ENCODE results near the gene TM4SF20. TPM values are rescaled to one million over a fixed set of nuclear protein-coding genes. Genes with fewer than 3 reads are reported as not detected.
A peak's percentile ranks its signal among the peaks of the same experiment; 100 is the strongest.
"Not testable (repeated sequence)": the region's sequence is repeated elsewhere in the genome, so short reads cannot be mapped to it uniquely, and the experiment has no call there.

TM4SF20 gene
- total RNA-seq, 2 experiments from 2014 or later, result not detected

- ATAC-seq, result no peak
- H3K9me3 Mint-ChIP-seq (ENCODE audit: low read depth), result no peaks in the 10 kb centered on the region
- no peaks in the 10 kb centered on the region for H3K36me3 Mint-ChIP-seq
- peaks cover 6% of the 10 kb centered on the region for H3K27me3 Mint-ChIP-seq
- no peak overlapping the region for H3K27ac Mint-ChIP-seq
- no peak overlapping the region for H3K4me3 Mint-ChIP-seq
- no peak for DNase-seq
- H3K4me1 Mint-ChIP-seq, result peaks cover 5% of the 10 kb centered on the region
- CTCF ChIA-PET, result no interaction called here
Observed at GRCh38 chr2:227389231-227389630, 10.1 kb upstream of the TM4SF20 start.

DNA sequence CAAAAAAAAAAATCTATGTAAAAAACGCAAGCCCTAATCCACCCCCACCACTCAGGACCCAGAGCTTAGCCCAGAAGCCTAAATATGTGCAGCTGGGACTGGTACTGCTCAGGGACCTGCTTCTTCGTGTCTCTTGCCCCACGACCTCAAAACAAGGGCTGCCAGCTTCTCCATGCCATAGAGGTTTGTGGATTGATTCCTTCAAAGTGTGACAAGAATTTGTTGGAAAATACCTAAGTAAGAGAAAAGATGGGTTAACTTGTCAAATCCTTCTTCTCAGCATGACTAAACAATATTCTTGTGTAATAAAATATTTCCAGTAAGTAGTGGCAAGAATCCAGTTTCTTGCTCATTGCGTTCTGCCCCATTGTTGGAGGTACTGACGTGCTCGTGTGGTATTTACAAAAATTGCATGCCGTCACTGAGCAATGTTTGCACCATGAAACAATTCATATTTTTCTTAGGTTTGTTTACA, 9.5 kb upstream of the TM4SF20 start:
- CTCF ChIA-PET, result interaction anchor here (0.8 kb wide), 1 partner anchor 306 kb away, joined by 3 read pairs; no protein-coding TSS in a partner anchor
- DNase-seq (no peak), ATAC-seq (no peak)
- H3K27me3 Mint-ChIP-seq, result peaks cover 8% of the 10 kb centered on the region
- H3K4me3 Mint-ChIP-seq, result no peak overlapping the region
- H3K9me3 Mint-ChIP-seq (ENCODE audit: low read depth), result no peaks in the 10 kb centered on the region
- no peaks in the 10 kb centered on the region for H3K36me3 Mint-ChIP-seq
- H3K27ac Mint-ChIP-seq, result no peak overlapping the region
- peaks cover 5% of the 10 kb centered on the region for H3K4me1 Mint-ChIP-seq

DNA sequence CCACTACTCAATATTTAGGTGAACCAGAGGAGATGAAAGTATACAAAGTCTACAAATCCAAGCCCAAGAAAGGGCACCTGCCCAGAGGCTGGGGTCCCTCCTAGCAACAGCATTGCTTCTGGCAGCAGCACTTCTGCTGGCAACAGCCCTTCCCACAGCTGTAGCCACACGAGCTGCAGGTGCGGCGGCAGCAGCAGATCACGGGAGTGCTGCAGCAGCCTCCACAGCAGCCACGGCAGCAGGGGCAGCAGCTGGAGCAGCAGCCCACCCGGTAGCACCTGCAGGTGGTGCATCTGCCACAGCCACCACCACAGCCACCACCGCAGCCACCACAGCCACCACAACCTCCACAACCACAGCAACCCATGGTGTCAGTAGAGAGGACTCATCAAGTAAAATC, 8.5 kb upstream of the TM4SF20 start, which contains the start of gene SCYGR1:
Gene SCYGR1, minus strand, starts transcription at position 367 of the 400 bp plus-strand sequence. Its CDS starts 0 bp downstream, at position 367.
- not testable (repeated sequence) for H3K27ac Mint-ChIP-seq; H3K27me3 Mint-ChIP-seq; DNase-seq; ATAC-seq; H3K4me3 Mint-ChIP-seq; H3K36me3 Mint-ChIP-seq; H3K9me3 Mint-ChIP-seq (ENCODE audit: low read depth); H3K4me1 Mint-ChIP-seq
- CTCF ChIA-PET, result interaction anchor here (1.5 kb wide), 1 partner anchor 149 kb away, joined by 5 read pairs; no protein-coding TSS in a partner anchor

DNA sequence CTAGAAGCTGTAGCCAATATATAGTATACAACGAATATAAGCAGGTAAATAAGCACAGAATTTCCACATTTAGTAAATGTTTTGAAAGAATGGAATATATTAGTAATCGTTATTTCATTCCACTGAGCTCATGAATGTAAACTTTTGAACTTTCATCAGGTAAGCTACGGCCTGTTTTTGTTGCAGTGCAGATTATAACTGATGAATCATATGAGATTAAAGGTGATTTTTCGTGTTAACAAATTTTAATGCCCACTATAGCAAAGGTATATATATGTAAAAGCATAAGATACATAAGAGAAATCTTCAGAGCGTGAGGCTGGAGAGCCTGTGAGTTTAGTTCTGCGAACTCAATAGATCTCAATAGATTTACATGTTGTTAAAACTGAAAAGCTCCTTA, 7.5 kb upstream of the TM4SF20 start:
- DNase-seq (no peak), ATAC-seq (no peak)
- CTCF ChIA-PET, result interaction anchor here (1.5 kb wide), 1 partner anchor 149 kb away, joined by 5 read pairs; no protein-coding TSS in a partner anchor
- Mint-ChIP-seq H3K27ac (no peak overlapping the region), H3K36me3 (no peaks in the 10 kb centered on the region), H3K9me3 (ENCODE audit: low read depth) (no peaks in the 10 kb centered on the region), H3K4me1 (peaks cover 5% of the 10 kb centered on the region), H3K4me3 (no peak overlapping the region), H3K27me3 (peaks cover 16% of the 10 kb centered on the region)

GRCh38 chr2:227383686-227384085, 4.6 kb upstream of the TM4SF20 start:
- DNase-seq, result no peak
- no peak for ATAC-seq
- H3K4me3 Mint-ChIP-seq, result no peak overlapping the region
- H3K36me3 Mint-ChIP-seq, result no peaks in the 10 kb centered on the region
- CTCF ChIA-PET, result no interaction called here
- peaks cover 21% of the 10 kb centered on the region for H3K27me3 Mint-ChIP-seq
- H3K9me3 Mint-ChIP-seq (ENCODE audit: low read depth), result no peaks in the 10 kb centered on the region
- no peak overlapping the region for H3K27ac Mint-ChIP-seq
- peaks cover 5% of the 10 kb centered on the region for H3K4me1 Mint-ChIP-seq

- H3K36me3 Mint-ChIP-seq; H3K4me1 Mint-ChIP-seq; ATAC-seq; CTCF ChIA-PET; H3K4me3 Mint-ChIP-seq; H3K27ac Mint-ChIP-seq; H3K9me3 Mint-ChIP-seq (ENCODE audit: low read depth); DNase-seq: not testable (repeated sequence)
- H3K27me3 Mint-ChIP-seq, result peaks cover 21% of the 10 kb centered on the region
Observed at GRCh38 chr2:227382241-227382835, 3.2 kb upstream of the TM4SF20 start.

DNA sequence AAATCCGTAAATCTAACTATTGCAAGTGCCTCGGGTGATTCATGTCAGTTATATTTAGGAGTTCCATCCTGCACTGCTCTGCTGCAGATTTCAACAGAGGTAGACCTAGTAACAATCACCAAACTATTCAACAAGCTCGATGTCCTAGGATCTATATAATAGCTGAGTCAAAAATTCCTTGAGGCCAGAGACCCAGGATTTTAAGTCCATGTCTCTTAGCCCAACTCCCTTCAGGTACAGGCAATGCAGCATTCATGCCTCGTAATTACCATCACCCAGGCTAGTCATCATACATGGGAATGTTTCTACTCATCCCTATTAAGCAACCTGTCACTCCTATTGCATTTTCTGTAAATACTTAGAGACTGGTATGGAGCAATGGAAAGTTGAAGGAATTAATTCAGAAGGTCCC, 729 bp downstream of the TM4SF20 start:
- Mint-ChIP-seq H3K27ac (no peak overlapping the region), H3K4me1 (peaks cover 6% of the 10 kb centered on the region), H3K4me3 (no peak overlapping the region), H3K27me3 (peaks cover 21% of the 10 kb centered on the region), H3K36me3 (no peaks in the 10 kb centered on the region), H3K9me3 (ENCODE audit: low read depth) (no peaks in the 10 kb centered on the region)
- CTCF ChIA-PET, result no interaction called here
- DNase-seq, result no peak
- ATAC-seq, result no peak

- Mint-ChIP-seq H3K27me3 (peaks cover 21% of the 10 kb centered on the region), H3K27ac (no peak overlapping the region), H3K4me3 (no peak overlapping the region), H3K36me3 (no peaks in the 10 kb centered on the region), H3K4me1 (peaks cover 6% of the 10 kb centered on the region), H3K9me3 (ENCODE audit: low read depth) (no peaks in the 10 kb centered on the region)
- CTCF ChIA-PET, result no interaction called here
- ATAC-seq (no peak), DNase-seq (no peak)
Observed at GRCh38 chr2:227377467-227378351, 1.4 kb downstream of the TM4SF20 start.

DNA sequence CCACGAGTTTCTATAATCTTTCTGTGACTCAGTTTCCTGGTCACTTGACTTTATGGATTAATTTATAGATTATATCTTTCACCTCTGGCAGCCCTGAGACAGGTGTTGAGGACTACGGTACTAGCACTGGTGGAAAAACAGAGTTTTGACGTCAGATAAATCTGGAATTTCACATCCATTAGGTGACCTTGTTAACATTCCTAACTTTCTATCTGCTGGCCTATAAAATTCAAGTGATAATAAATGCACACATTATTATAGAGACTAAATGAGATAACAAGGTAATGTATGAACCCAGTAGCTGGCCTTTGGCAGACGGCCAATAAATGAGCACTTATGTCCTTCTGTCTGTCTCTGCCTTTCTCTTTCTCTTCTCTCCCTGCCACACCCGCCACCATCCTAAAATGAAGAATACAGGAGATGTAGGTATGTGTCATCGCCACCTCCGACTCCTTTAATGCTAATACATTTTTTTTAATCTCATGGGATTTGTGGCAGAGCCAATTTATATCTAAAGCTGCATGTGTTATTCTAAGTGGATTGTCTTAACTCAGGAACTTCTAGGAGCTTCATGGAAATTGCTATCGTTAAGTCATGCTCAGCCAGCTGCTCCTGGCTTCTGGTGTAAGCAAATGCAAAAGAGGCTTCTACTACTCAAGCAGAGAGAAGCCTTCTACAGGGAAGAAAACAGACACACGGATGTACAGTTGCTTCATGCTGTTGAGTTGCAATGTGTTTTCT, 2.3 kb downstream of the TM4SF20 start:
- peaks cover 16% of the 10 kb centered on the region for H3K27me3 Mint-ChIP-seq
- H3K4me3 Mint-ChIP-seq, result no peak overlapping the region
- H3K4me1 Mint-ChIP-seq, result peaks cover 6% of the 10 kb centered on the region
- CTCF ChIA-PET, result interaction anchor here (1.6 kb wide), 1 partner anchor 55 kb away, joined by 3 read pairs; no protein-coding TSS in a partner anchor
- H3K36me3 Mint-ChIP-seq, result no peaks in the 10 kb centered on the region
- H3K27ac Mint-ChIP-seq, result no peak overlapping the region
- no peak for ATAC-seq
- no peaks in the 10 kb centered on the region for H3K9me3 Mint-ChIP-seq (ENCODE audit: low read depth)
- no peak for DNase-seq

- DNase-seq (peak; percentile 68), ATAC-seq (peak; percentile 64)
- Mint-ChIP-seq H3K4me1 (peaks cover 6% of the 10 kb centered on the region), H3K27me3 (peaks cover 11% of the 10 kb centered on the region), H3K36me3 (no peaks in the 10 kb centered on the region), H3K9me3 (ENCODE audit: low read depth) (no peaks in the 10 kb centered on the region), H3K27ac (no peak overlapping the region), H3K4me3 (no peak overlapping the region)
- CTCF ChIA-PET, result no interaction called here
Observed at GRCh38 chr2:227374158-227374557, 4.9 kb downstream of the TM4SF20 start.

DNA sequence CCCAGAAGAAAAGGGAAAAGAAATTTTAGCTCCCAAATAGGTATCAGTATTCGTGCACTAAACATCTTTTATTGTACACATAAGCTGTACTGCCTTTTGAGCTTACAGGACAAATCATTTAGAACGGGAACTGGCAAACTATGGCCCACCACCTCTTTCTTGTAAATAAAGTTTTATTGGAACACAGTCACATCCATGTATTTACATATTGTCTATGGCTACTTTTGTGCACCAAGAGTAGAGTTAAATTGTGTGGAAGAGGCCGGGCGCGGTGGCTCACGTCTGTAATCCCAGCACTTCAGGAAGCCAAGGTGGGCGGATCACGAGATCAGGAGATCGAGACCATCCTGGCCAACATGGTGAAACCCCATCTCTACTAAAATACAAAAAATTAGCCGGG, 5.7 kb downstream of the TM4SF20 start:
- ATAC-seq, result no peak
- no peaks in the 10 kb centered on the region for H3K36me3 Mint-ChIP-seq
- peaks cover 6% of the 10 kb centered on the region for H3K4me1 Mint-ChIP-seq
- H3K27me3 Mint-ChIP-seq, result peaks cover 13% of the 10 kb centered on the region
- H3K27ac Mint-ChIP-seq, result no peak overlapping the region
- CTCF ChIA-PET, result no interaction called here
- no peak overlapping the region for H3K4me3 Mint-ChIP-seq
- DNase-seq, result no peak
- no peaks in the 10 kb centered on the region for H3K9me3 Mint-ChIP-seq (ENCODE audit: low read depth)

DNA sequence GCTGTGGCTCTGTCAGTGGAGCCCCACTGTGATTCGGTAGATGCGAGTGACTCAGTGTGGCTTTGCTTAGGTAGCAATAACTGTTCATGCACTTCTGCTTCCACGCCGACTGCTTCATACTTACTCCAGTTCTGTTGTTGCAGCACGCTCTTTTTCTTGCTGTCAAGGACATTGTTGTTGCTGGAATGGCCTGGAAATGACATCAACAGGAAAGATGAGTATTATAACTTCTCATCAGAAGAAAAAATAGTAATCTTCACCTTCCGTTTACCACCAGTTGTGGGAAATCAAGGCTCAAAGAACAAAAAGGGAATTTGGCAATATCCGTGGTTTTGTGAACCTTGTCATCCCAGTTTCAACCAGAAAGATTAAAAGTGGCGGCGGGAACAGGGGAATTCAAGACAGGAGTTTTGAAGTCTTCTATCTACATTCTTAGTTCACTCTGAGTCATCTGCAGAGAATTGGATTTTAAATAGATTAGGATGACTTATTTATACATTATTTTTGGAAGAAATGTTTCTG, 8.3 kb downstream of the TM4SF20 start:
- no peak overlapping the region for H3K4me3 Mint-ChIP-seq
- H3K4me1 Mint-ChIP-seq, result peaks cover 6% of the 10 kb centered on the region
- H3K9me3 Mint-ChIP-seq (ENCODE audit: low read depth), result no peaks in the 10 kb centered on the region
- peaks cover 5% of the 10 kb centered on the region for H3K27me3 Mint-ChIP-seq
- H3K27ac Mint-ChIP-seq, result no peak overlapping the region
- CTCF ChIA-PET, result no interaction called here
- no peak for DNase-seq
- ATAC-seq, result no peak
- H3K36me3 Mint-ChIP-seq, result no peaks in the 10 kb centered on the region

GRCh38 chr2:227370092-227370491, 9.0 kb downstream of the TM4SF20 start:
- no peaks in the 10 kb centered on the region for H3K9me3 Mint-ChIP-seq (ENCODE audit: low read depth)
- no peak overlapping the region for H3K27ac Mint-ChIP-seq
- CTCF ChIA-PET, result no interaction called here

More at GRCh38 chr2:227370092-227370491, 9.0 kb downstream of the TM4SF20 start:
- Mint-ChIP-seq H3K4me3 (no peak overlapping the region), H3K27me3 (peaks cover 5% of the 10 kb centered on the region), H3K36me3 (no peaks in the 10 kb centered on the region), H3K4me1 (peaks cover 6% of the 10 kb centered on the region)
- no peak for ATAC-seq
- no peak for DNase-seq
